K562 (cell line): ENCODE measurements around the gene DAP. TPM values are rescaled to one million over a fixed set of nuclear protein-coding genes. Genes with fewer than 3 reads are reported as not detected.

Source experiments
- ATAC-seq: fragments of 200-7000 bp; cut with Tn5 transposase; 3 replicates; pipeline ENCODE4 v1.9.1; 2020; ENCODE audit warnings: moderate library complexity
- BruUV-seq: library from RNA; stranded (reverse); fragments of 400-500 nt; replicated peaks from 2 replicates; lab custom pipeline; 2021; lab: Mats Ljungman, UMichigan
- CTCF ChIA-PET: fragments of 300-600 bp; formaldehyde crosslinking; extraction: SDS; loops from one replicate; lab custom pipeline; 2021; ENCODE audit warnings: low intra/inter-chr PET ratio; lab: Yijun Ruan, JAX
- POLR2A ChIA-PET: fragments of 300-600, 350-650 bp; sonication (Branson Sonifier 250); formaldehyde crosslinking; extraction: SDS; loops from one replicate; lab custom pipeline; 2021; ENCODE audit warnings: antibody characterized with exemption, inconsistent platforms; lab: Yijun Ruan, JAX
- DNase-seq, 4 experiments: peaks; one replicate each; pipeline versions ENCODE4 v3.0.0 to v3.0.0-alpha.2; 2011 to 2018; ENCODE audit warnings: low spot score in 3 of 4, mixed read lengths in 3 of 4; ENCODE audit errors: extremely low read depth in 1 of 4
- FAIRE-seq: peaks from 2 replicates; lab custom pipeline; 2011; peaks lifted over from hg19 to GRCh38; lab: Jason Lieb, UNC
- H2AFZ ChIP-seq: 2 replicates; pipeline ENCODE4 v1.6.0; 2011; ENCODE audit warnings: low read depth, low read length, control low read depth, inconsistent platforms
- H3K27ac ChIP-seq: fragments of 200-600 bp; 3 replicates; pipeline ENCODE4 v1.8.0; 2011; ENCODE audit warnings: low read depth, mild to moderate bottlenecking, control low read depth, inconsistent platforms, low read length, moderate library complexity, mixed read lengths; ENCODE audit errors: extremely low read depth
- H3K27me3 ChIP-seq, 2 experiments: fragments of 300-600 bp in 1 of 2; 2 replicates in 1 of 2; 3 replicates in 1 of 2; pipeline versions ENCODE4 v1.6.0 to v1.8.0; 2011; ENCODE audit warnings: inconsistent platforms in 2 of 2, low read length in 2 of 2, mild to moderate bottlenecking in 1 of 2, mixed read lengths in 1 of 2, moderate library complexity in 1 of 2; ENCODE audit not compliant: control insufficient read depth in 2 of 2, insufficient read depth in 2 of 2
- H3K36me3 ChIP-seq: fragments of 300-600 bp; 3 replicates; pipeline ENCODE4 v1.8.0; 2011; ENCODE audit warnings: mild to moderate bottlenecking, low read length, inconsistent platforms; ENCODE audit not compliant: control insufficient read depth, insufficient read depth
- H3K4me1 ChIP-seq, 2 experiments: fragments of 200-600 bp in 1 of 2; replicated peaks in 1 of 2; 2 replicates in 1 of 2; 3 replicates in 1 of 2; pipeline versions ENCODE4 v1.5.1 to v1.8.0; 2011; ENCODE audit warnings: inconsistent platforms in 2 of 2, low read length in 2 of 2, mild to moderate bottlenecking in 1 of 2, mixed read lengths in 1 of 2, moderate library complexity in 1 of 2; ENCODE audit not compliant: control insufficient read depth in 2 of 2, insufficient read depth in 2 of 2
- H3K4me2 ChIP-seq: 2 replicates; pipeline ENCODE4 v1.6.1; 2011; ENCODE audit warnings: low read length, control low read depth, inconsistent platforms, mixed read lengths; ENCODE audit not compliant: insufficient read depth
- H3K4me3 ChIP-seq: fragments of 200-600 bp; sonication (generic), shearing (Covaris generic); 2 replicates; pipeline ENCODE4 v1.5.1; 2016; ENCODE audit warnings: control low read depth, inconsistent platforms
- H3K79me2 ChIP-seq: fragments of 200-600 bp; 3 replicates; pipeline ENCODE4 v1.8.0; 2011; ENCODE audit warnings: low read length, inconsistent platforms; ENCODE audit not compliant: control insufficient read depth, insufficient read depth
- H3K9ac ChIP-seq, 2 experiments: 2 replicates each; pipeline versions ENCODE4 v1.6.0 to v1.6.1; 2011; ENCODE audit warnings: low read depth in 2 of 2, low read length in 2 of 2, control low read depth in 1 of 2, inconsistent platforms in 1 of 2, mild to moderate bottlenecking in 1 of 2, mixed read lengths in 1 of 2; ENCODE audit not compliant: insufficient read depth in 1 of 2
- H3K9me1 ChIP-seq: one replicate; pipeline ENCODE4 v1.6.0; 2011; ENCODE audit warnings: inconsistent platforms, mild to moderate bottlenecking, low read length, moderate library complexity; ENCODE audit not compliant: control insufficient read depth, insufficient read depth
- H3K9me3 ChIP-seq: replicated peaks from 2 replicates; pipeline ENCODE4 v1.5.1; 2011; ENCODE audit warnings: low read depth, low read length, inconsistent platforms; ENCODE audit not compliant: control insufficient read depth, insufficient read depth
- H4K20me1 ChIP-seq: replicated peaks from 2 replicates; pipeline ENCODE4 v1.6.1; 2011; ENCODE audit warnings: low read length, inconsistent platforms, mixed read lengths; ENCODE audit not compliant: control insufficient read depth, insufficient read depth
- E2F6 ChIP-seq, 2 experiments: IDR thresholded peaks; 2 replicates each; pipeline ENCODE4 v1.6.1; 2011; ENCODE audit warnings: borderline replicate concordance in 1 of 2, control low read depth in 1 of 2, low read depth in 1 of 2, low read length in 1 of 2, mild to moderate bottlenecking in 1 of 2, mixed read lengths in 1 of 2, moderate library complexity in 1 of 2; ENCODE audit not compliant: insufficient read depth in 1 of 2, insufficient read length in 1 of 2, poor library complexity in 1 of 2, severe bottlenecking in 1 of 2; ENCODE audit errors: extremely low read depth in 1 of 2
- EHMT2 ChIP-seq: fragments of 450-650 bp; IDR thresholded peaks from 2 replicates; pipeline ENCODE4 v1.6.1; 2018; ENCODE audit warnings: antibody characterized with exemption
- FOXM1 ChIP-seq, 2 experiments: fragments of 450-650 bp in 1 of 2; sonication (generic) in 1 of 2; formaldehyde crosslinking in 1 of 2; IDR thresholded peaks; 2 replicates each; pipeline versions ENCODE4 v1.6.1 to v1.9.0; 2017 to 2022; ENCODE audit warnings: low read depth in 2 of 2, mild to moderate bottlenecking in 2 of 2, missing genetic modification reagents in 1 of 2, moderate library complexity in 1 of 2
- GTF2A2 ChIP-seq: IDR thresholded peaks from 2 replicates; pipeline ENCODE4 v1.6.1; 2016; ENCODE audit warnings: mild to moderate bottlenecking, missing genetic modification characterization, missing compliant biosample characterization
- KLF6 ChIP-seq: fragments of 250-450 bp; sonication (Bioruptor Pico); IDR thresholded peaks from 2 replicates; pipeline ENCODE4 v1.4.0; 2020; ENCODE audit warnings: mild to moderate bottlenecking, moderate library complexity, borderline replicate concordance
- RREB1 ChIP-seq: fragments of 250-450 bp; sonication (Bioruptor Pico); IDR thresholded peaks from 2 replicates; pipeline ENCODE4 v1.4.0; 2020
- SIN3B ChIP-seq: fragments of 450-650 bp; IDR thresholded peaks from 2 replicates; pipeline ENCODE4 v1.6.1; 2017; ENCODE audit warnings: low read depth, mild to moderate bottlenecking, moderate library complexity
- WHSC1 ChIP-seq: IDR thresholded peaks from one replicate; pipeline ENCODE4 v1.6.1; 2012; ENCODE audit warnings: low read length, control low read depth, inconsistent platforms
- ZNF224 ChIP-seq: sonication (generic); formaldehyde crosslinking; IDR thresholded peaks from 2 replicates; pipeline ENCODE4 v1.8.0; 2022; ENCODE audit warnings: mild to moderate bottlenecking, missing genetic modification reagents
- WGBS: fragments of 100-300 bp; shearing (Covaris generic); methylation state at CpG from one replicate; pipeline ENCODE4 v1.1.6; 2016; ENCODE audit warnings: low coverage, mixed read lengths; ENCODE audit not compliant: insufficient coverage; ENCODE audit errors: missing lambda C conversion rate; 5-methylcytosine and 5-hydroxymethylcytosine counted together
- in situ Hi-C: fragments of 300-500 bp; cut with MboI; formaldehyde crosslinking; loops from 4 replicates; pipeline ENCODE4 v1.15.0; 2018; ENCODE audit warnings: inconsistent platforms, mixed read lengths
- intact Hi-C: fragments of 100-400 bp; cut with micrococcal nuclease; formaldehyde crosslinking; loops from 2 replicates; pipeline ENCODE4 v1.14.2; 2022
- polyA plus RNA-seq, 8 experiments: library from polyadenylated mRNA; depleted of rRNA in 4 of 8; stranded (reverse) in 5 of 8; unstranded in 3 of 8; fragments of >200 nt; fragmentation: Nextera tagmentation in 2 of 8; fragmentation: Illumina TruSeq in 1 of 8; extraction: Ambion mirVana in 2 of 8; extraction: Trizol in 1 of 8; gene quantifications; 2 replicates each; pipeline versions ENCODE4 v1.2.1 to v1.2.3, GENCODE V29; 2011 to 2014; ENCODE audit warnings: inconsistent platforms in 1 of 8, missing spikeins in 1 of 8
- total RNA-seq, 7 experiments: library from RNA; depleted of rRNA in 6 of 7; stranded (reverse); fragments of >200 nt in 6 of 7; fragmentation: Illumina TruSeq in 2 of 7; extraction: Trizol in 2 of 7; gene quantifications; 2 replicates each; pipeline versions ENCODE4 v1.2.1 to v1.2.3, GENCODE V29; 2011 to 2021; ENCODE audit warnings: low replicate concordance in 1 of 7

Gene DAP
- total and polyA plus RNA-seq, 9 of the 15 experiments (the other 6 are each of a cell fraction or from before 2014, with no cell fraction given) = 14.1 to 151 (median 34.5) TPM

- POLR2A ChIA-PET = interaction anchor here (1.7 kb wide), 1 partner anchor 12 kb away, joined by 7 read pairs; no protein-coding TSS in a partner anchor
- ATAC-seq = peak; percentile 18; the same call in 2 of the 3 replicates
- TF ChIP-seq FOXM1 (IDR thresholded peaks at IDR 0.05; ENCODE audit: low read depth) = no peak
- TF ChIP-seq FOXM1 (CRISPR knock-in tag; IDR thresholded peaks at IDR 0.05; ENCODE audit: low read depth) = no peak
- no peak for TF ChIP-seq WHSC1
- no peak for TF ChIP-seq RREB1
- no peak for TF ChIP-seq KLF6 (CRISPR knock-in tag)
- no peak for TF ChIP-seq ZNF224
- no peak for TF ChIP-seq SIN3B
- no peak for TF ChIP-seq GTF2A2 (tag)
- TF ChIP-seq EHMT2 = no peak
- no peak for TF ChIP-seq E2F6 (IDR thresholded peaks at IDR 0.05; ENCODE audit: borderline replicate concordance in 1 of 2, extremely low read depth in 1 of 2, insufficient read depth in 1 of 2, insufficient read length in 1 of 2, low read depth in 1 of 2, low read length in 1 of 2, poor library complexity in 1 of 2, severe bottlenecking in 1 of 2)
Observed at GRCh38 chr5:10662661-10663488, 98.2 kb downstream of the DAP start.

More at GRCh38 chr5:10662661-10663488, 98.2 kb downstream of the DAP start:
- Histone ChIP-seq H3K27ac (no peak overlapping the region), H3K9me3 (no peaks in the 10 kb centered on the region), H3K79me2 (no peaks in the 10 kb centered on the region), H3K9ac (no peak overlapping the region), H3K36me3 (no peaks in the 10 kb centered on the region), H3K4me3 (no peak overlapping the region), H3K4me2 (no peak overlapping the region), H2AFZ (no peak overlapping the region), H3K4me1 (peaks cover 0 to 3% of the 10 kb centered on the region in 2 experiments; a peak in 1 of 5 replicates), H3K9me1 (no peaks in the 10 kb centered on the region), H4K20me1 (peaks cover 10% of the 10 kb centered on the region; the same call in 1 of the 2 replicates), H3K27me3 (peaks cover 43 to 73% of the 10 kb centered on the region in 2 experiments)
- 2% methylated on average over 10 of the region's 10 CpGs for whole genome bisulfite sequencing
- DNase-seq (no peak), FAIRE-seq (no peak)
- intact Hi-C loops (no loop called here), in situ Hi-C loops (no loop called here)
- CTCF ChIA-PET = no interaction called here
- no TSS peak for BruUV-seq
